Activated CD4-positive, alpha-beta T cell treated with anti-CD3 and anti-CD28 coated beads for 36 hours (primary cell): ENCODE data around the gene ABCC3. TPM values are rescaled to one million over a fixed set of nuclear protein-coding genes. Genes with fewer than 3 reads are reported as not detected.

ENCODE experiments used
- ATAC-seq: fragments of 200-7000 bp; cut with Tn5 transposase; one replicate; pipeline ENCODE4 v1.10.0; 2021; ENCODE audit warnings: mild to moderate bottlenecking, moderate library complexity
- CTCF ChIA-PET: fragments of 350-600 bp; sonication (Branson Sonifier 250); formaldehyde crosslinking; loops from one replicate; lab custom pipeline; 2021; ENCODE audit warnings: antibody characterized with exemption; lab: Charles Lee
- POLR2A ChIA-PET: fragments of 350-600 bp; sonication (Branson Sonifier 250); formaldehyde crosslinking; loops from one replicate; lab custom pipeline; 2021; ENCODE audit warnings: antibody characterized with exemption, inconsistent platforms; lab: Charles Lee
- DNase-seq: peaks from one replicate; pipeline ENCODE4 v3.0.0-alpha.2; 2020
- H3K27ac Mint-ChIP-seq: one replicate; pipeline ENCODE4 v1.8.0; 2021; ENCODE audit warnings: mixed read lengths
- H3K27me3 Mint-ChIP-seq: one replicate; pipeline ENCODE4 v1.8.0; 2021; ENCODE audit warnings: mixed read lengths
- H3K36me3 Mint-ChIP-seq: one replicate; pipeline ENCODE4 v1.8.0; 2021; ENCODE audit warnings: low read depth, mixed read lengths
- H3K4me1 Mint-ChIP-seq: one replicate; pipeline ENCODE4 v1.8.0; 2021; ENCODE audit warnings: mixed read lengths
- H3K4me3 Mint-ChIP-seq: one replicate; pipeline ENCODE4 v1.8.0; 2021; ENCODE audit warnings: mild to moderate bottlenecking, moderate library complexity, mixed read lengths
- H3K9me3 Mint-ChIP-seq: one replicate; pipeline ENCODE4 v1.8.0; 2021; ENCODE audit warnings: low read depth, mixed read lengths
- intact Hi-C, 2 experiments: fragments of 100-400 bp; cut with DNase I in 1 of 2; cut with micrococcal nuclease in 1 of 2; formaldehyde crosslinking; loops; one replicate each; pipeline versions ENCODE4 v1.14.2 to v1.15.1; 2022 to 2024; cut with DNase I, micrococcal nuclease
- total RNA-seq, 2 experiments: library from RNA; stranded (reverse); gene quantifications; one replicate each; pipeline ENCODE4 v1.2.3, GENCODE V29; 2021

ABCC3 gene
- total RNA-seq, 2 experiments from 2014 or later: not detected

DNA sequence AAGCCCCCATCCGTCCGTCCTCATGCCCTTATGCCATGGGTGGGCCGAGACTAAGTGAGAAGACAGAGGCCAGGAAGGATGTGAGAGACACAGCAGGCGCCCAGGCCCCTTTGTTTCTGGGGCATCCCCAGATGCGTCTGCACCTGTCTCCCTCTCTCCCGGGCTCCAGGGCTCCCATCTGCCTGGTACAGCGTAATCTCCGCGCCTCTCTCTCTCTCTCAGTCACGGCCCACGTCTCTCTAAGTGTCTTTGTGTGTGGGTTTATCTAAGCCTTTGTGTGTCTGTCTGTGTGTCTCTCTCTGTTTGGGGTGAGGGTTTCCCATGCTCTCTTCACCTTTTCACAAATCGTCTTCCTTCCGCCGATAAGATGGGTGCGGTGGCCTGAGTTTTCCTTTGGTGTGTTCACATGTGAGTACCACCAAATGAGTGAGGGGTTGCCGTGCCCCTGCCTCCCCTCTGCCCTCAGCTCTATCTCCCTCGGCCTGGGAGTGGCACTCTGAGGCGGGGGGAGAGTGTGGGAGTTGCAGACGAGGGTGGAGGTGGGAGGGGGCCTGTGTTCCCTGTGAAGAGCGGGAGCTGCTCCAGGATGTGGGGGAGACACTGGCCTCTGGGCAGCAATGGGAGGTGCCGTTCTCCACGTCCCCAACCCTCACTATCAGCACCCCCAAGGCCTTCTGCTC, 25.8 kb upstream of the ABCC3 start:
- CTCF ChIA-PET: interaction anchor here (1.0 kb wide), 1 partner anchor 10 kb away, joined by 3 read pairs; no protein-coding TSS in a partner anchor
- intact Hi-C loops: no loop called here
- peaks cover 5% of the 10 kb centered on the region for H3K27me3 Mint-ChIP-seq
- H3K9me3 Mint-ChIP-seq: no peaks in the 10 kb centered on the region
- DNase-seq (no peak), ATAC-seq (no peak)
- no peak overlapping the region for H3K4me3 Mint-ChIP-seq
- POLR2A ChIA-PET: no interaction called here
- no peak overlapping the region for H3K27ac Mint-ChIP-seq
- no peaks in the 10 kb centered on the region for H3K36me3 Mint-ChIP-seq
- no peaks in the 10 kb centered on the region for H3K4me1 Mint-ChIP-seq

DNA sequence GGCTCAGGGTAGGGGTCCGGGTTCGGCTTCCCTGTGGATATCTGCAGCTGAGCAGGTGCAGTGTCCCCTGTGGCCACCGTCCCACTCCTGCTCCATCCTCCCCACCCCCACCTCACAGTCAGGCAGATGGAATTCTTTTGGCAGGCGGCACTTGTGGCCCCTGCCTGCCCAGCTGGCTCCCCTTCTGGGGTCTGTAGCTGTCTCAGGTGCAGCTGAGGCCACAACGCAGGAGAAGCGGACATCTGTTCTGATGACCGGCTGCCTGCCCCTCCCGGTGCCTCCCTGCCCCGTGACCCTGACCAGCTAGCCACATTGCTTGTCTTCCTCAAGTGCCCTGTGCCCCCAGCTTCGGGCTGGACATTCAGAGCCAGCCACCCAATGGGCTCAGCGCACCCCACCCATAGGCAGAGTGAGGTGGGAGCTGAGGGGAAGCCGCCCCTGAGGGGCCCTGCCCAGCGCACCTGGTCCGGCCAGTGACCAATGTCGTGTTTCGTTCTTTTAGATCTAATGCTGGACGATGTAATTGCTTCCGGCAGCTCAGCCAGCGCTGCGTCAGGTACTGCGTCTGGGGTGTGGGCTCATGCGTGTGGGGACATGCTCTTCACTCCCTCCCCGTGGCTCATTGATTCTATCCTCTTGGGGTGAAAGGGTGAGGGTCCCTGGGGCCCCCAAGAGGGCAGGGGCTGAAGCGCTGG, 25.2 kb upstream of the ABCC3 start:
- ATAC-seq (no peak), DNase-seq (no peak)
- no peak overlapping the region for H3K27ac Mint-ChIP-seq
- peaks cover 4% of the 10 kb centered on the region for H3K27me3 Mint-ChIP-seq
- intact Hi-C loops: no loop called here
- ChIA-PET POLR2A (no interaction called here), CTCF (interaction anchor here (1.0 kb wide), 1 partner anchor 9 kb away, joined by 3 read pairs; no protein-coding TSS in a partner anchor)
- no peak overlapping the region for H3K4me3 Mint-ChIP-seq
- no peaks in the 10 kb centered on the region for H3K9me3 Mint-ChIP-seq
- no peaks in the 10 kb centered on the region for H3K4me1 Mint-ChIP-seq
- H3K36me3 Mint-ChIP-seq: no peaks in the 10 kb centered on the region

DNA sequence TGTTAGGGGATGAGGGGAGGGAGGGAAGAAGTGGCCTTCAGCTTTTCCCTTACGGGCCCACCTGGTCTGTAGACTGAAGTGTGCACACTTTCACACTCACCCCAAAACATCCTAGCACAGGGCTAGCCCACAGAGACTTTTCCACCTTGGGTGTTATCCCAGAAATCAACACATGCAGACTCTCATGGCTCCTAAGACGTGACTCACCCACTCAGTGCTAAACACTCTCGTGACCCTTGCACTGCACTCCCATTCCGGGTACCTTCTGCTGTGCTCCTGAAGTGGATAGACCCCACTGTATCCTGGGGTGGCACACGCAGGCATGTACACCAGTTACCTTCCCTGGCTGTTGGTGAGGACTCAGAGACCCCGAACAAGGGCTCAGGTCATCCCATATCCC, 23.0 kb upstream of the ABCC3 start:
- ChIA-PET POLR2A (interaction anchor here (0.6 kb wide), 1 partner anchor 51 kb away, joined by 3 read pairs; no protein-coding TSS in a partner anchor), CTCF (interaction anchor here (1.1 kb wide), 1 partner anchor 16 kb away, joined by 3 read pairs; no protein-coding TSS in a partner anchor)
- no peaks in the 10 kb centered on the region for H3K4me1 Mint-ChIP-seq
- DNase-seq (no peak), ATAC-seq (no peak)
- no peak overlapping the region for H3K4me3 Mint-ChIP-seq
- H3K27me3 Mint-ChIP-seq: no peaks in the 10 kb centered on the region
- H3K9me3 Mint-ChIP-seq: no peaks in the 10 kb centered on the region
- intact Hi-C loops: no loop called here
- H3K27ac Mint-ChIP-seq: no peak overlapping the region
- no peaks in the 10 kb centered on the region for H3K36me3 Mint-ChIP-seq

DNA sequence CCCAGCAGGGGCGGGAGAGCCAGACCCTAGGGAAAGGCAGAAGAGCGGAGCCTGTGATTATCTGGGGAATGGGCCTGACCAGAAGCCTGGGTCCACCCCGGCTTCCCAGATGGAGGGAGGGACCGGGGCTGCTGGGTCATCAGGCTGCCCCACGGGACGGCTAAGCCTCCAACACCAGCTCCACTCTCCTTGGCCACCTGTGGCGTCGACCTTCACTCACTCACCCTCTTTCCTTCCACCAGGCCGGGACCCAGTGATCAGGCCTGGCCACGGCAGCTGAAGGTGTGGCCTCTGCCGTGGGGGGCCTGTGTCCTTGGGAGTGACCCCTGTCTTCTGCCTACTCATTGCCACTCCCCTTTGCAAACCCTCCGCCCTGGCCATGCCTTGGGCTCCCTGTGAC, 22.4 kb upstream of the ABCC3 start:
- intact Hi-C loops: no loop called here
- H3K9me3 Mint-ChIP-seq: no peaks in the 10 kb centered on the region
- POLR2A ChIA-PET: no interaction called here
- CTCF ChIA-PET: no interaction called here
- H3K27ac Mint-ChIP-seq: no peak overlapping the region
- H3K36me3 Mint-ChIP-seq: no peaks in the 10 kb centered on the region
- no peak overlapping the region for H3K4me3 Mint-ChIP-seq
- no peak for ATAC-seq
- DNase-seq: no peak
- H3K4me1 Mint-ChIP-seq: no peaks in the 10 kb centered on the region
- H3K27me3 Mint-ChIP-seq: no peaks in the 10 kb centered on the region

DNA sequence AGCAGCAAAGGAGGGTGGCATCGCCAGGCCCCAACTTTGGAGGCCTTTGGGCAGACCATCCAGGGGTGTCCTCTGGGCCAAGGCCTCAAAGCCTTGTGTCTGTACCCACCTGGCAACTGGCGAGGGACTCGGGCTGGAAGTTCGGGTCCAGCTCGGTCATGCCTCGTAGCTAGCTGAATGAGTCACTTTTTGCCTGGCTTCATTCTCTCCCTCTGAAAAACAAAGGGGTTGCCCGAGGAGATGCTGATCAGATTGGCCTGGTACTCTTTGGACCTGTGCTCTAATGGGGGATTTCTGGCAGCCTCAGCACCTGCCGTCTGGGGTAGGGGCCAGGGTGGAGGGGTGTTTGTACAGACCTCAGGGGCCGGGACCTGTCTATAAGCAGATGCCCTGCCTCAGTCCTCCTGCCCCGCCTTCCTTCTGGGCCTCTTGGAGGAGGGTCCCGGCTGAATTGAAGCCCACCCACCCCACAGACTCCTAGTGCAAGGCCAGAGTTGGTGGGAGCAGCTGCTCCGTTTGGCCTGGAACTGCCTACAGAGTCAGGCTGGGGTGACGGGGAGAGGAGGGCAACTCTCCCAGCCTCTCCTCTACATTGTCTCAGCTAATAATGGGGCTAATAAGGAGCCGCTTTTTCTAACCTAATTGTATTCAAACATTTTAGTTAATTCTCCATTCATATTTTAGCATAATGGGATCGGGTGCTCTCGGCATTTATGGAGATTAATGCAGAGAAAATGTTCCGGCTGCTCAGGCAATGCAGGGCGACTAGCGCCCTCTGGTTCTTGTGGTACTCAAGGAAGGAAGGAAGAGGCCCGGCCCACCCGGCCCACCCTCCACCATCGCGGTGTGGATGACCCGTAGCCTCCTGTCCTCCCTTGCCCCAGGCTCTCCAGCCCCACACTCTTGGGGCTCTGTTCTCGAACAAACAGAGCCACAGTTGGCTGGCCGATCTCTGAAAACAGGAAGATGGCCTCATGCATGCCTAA, 21.4 kb upstream of the ABCC3 start:
- CTCF ChIA-PET: interaction anchor here (0.9 to 1.2 kb wide), 2 partner anchors 13 to 14 kb away, joined by 3 to 4 read pairs; no protein-coding TSS in a partner anchor
- no peak overlapping the region for H3K4me3 Mint-ChIP-seq
- ATAC-seq (no peak), DNase-seq (no peak)
- H3K27ac Mint-ChIP-seq: no peak overlapping the region
- H3K27me3 Mint-ChIP-seq: no peaks in the 10 kb centered on the region
- POLR2A ChIA-PET: no interaction called here
- H3K36me3 Mint-ChIP-seq: no peaks in the 10 kb centered on the region
- no peaks in the 10 kb centered on the region for H3K4me1 Mint-ChIP-seq
- H3K9me3 Mint-ChIP-seq: no peaks in the 10 kb centered on the region
- intact Hi-C loops: no loop called here

DNA sequence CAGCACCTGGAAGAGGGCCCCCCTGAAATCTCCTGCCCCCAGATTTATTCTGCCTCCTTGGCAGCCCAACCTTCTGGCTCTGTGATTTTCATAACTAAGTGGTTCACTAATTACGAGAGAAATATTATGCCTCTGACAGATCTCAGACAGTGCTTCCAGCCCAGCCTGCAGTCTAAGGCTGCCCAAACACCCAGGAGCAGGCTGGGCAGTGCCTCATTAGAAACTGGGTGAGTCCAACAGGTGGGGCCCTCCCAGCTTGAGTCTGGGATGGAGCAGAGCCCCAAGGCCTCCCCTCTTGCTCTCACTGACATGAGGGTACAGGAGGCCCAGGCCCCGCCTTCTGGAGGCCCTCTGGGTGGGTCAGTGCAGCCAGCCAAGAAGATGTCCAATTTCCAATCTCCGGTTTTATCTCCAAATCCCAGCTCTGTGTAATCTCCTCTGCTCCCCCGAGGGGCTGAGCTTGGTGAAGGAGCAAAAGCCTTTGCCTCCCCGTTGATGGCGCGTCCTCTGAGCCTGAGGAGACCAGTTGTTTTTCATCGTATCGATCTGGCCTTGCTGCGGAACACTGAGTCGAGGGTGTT, 20.1 kb upstream of the ABCC3 start:
- CTCF ChIA-PET: no interaction called here
- no peaks in the 10 kb centered on the region for H3K4me1 Mint-ChIP-seq
- DNase-seq (no peak), ATAC-seq (no peak)
- H3K9me3 Mint-ChIP-seq: no peaks in the 10 kb centered on the region
- no peaks in the 10 kb centered on the region for H3K36me3 Mint-ChIP-seq
- no peak overlapping the region for H3K4me3 Mint-ChIP-seq
- intact Hi-C loops: no loop called here
- H3K27me3 Mint-ChIP-seq: no peaks in the 10 kb centered on the region
- POLR2A ChIA-PET: no interaction called here
- no peak overlapping the region for H3K27ac Mint-ChIP-seq

DNA sequence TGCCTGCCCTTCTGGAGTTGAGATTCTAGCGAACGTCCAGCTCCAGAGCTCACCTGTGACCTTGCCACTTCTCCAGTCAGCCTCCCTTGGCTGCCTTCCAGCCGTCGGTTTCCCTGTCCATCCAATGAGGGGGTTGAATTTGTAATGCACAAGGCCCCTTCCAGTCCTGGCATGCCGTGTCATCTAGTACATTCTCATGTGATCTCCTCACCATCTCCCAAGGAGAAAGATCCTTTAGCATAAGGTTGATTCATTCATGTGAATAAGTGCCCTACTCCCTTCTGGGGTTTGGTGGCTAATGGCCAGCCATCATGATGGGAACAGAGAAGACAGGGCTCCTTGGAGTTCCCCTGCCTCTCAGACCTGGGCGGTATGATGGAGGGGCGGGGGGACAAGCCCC, 18.9 kb upstream of the ABCC3 start:
- H3K27me3 Mint-ChIP-seq: no peaks in the 10 kb centered on the region
- intact Hi-C loops: no loop called here
- H3K4me1 Mint-ChIP-seq: no peaks in the 10 kb centered on the region
- no peaks in the 10 kb centered on the region for H3K9me3 Mint-ChIP-seq
- ChIA-PET CTCF (interaction anchor here (1.2 kb wide), 1 partner anchor 9 kb away, joined by 3 read pairs; no protein-coding TSS in a partner anchor), POLR2A (no interaction called here)
- H3K36me3 Mint-ChIP-seq: no peaks in the 10 kb centered on the region
- no peak overlapping the region for H3K27ac Mint-ChIP-seq
- no peak overlapping the region for H3K4me3 Mint-ChIP-seq
- no peak for DNase-seq
- no peak for ATAC-seq

DNA sequence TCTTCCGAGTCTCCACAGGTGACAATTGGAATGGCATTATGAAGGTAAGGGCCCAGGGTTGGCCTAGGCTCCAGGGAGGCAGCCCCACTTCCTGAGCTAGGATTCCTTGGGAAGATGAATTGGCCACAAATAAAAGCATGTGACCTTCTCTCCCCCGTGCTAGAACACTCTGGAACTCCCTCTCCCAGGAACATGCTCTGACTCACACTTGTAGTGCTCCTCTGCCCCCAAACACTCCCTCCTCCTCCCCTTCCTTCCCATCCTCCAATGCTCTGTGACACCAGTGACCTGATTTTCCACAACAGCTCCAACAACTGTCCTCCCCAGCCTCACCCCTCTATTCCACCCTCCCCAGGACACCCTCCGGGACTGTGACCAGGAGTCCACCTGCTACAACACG, 16.4 kb upstream of the ABCC3 start:
- CTCF ChIA-PET: interaction anchor here (0.8 to 1.7 kb wide), 2 partner anchors 9 to 12 kb away, joined by 3 to 5 read pairs; no protein-coding TSS in a partner anchor
- DNase-seq (no peak), ATAC-seq (no peak)
- H3K27ac Mint-ChIP-seq: no peak overlapping the region
- H3K27me3 Mint-ChIP-seq: no peaks in the 10 kb centered on the region
- H3K4me1 Mint-ChIP-seq: no peaks in the 10 kb centered on the region
- no peak overlapping the region for H3K4me3 Mint-ChIP-seq
- H3K9me3 Mint-ChIP-seq: no peaks in the 10 kb centered on the region
- POLR2A ChIA-PET: no interaction called here
- intact Hi-C loops: no loop called here
- H3K36me3 Mint-ChIP-seq: no peaks in the 10 kb centered on the region

DNA sequence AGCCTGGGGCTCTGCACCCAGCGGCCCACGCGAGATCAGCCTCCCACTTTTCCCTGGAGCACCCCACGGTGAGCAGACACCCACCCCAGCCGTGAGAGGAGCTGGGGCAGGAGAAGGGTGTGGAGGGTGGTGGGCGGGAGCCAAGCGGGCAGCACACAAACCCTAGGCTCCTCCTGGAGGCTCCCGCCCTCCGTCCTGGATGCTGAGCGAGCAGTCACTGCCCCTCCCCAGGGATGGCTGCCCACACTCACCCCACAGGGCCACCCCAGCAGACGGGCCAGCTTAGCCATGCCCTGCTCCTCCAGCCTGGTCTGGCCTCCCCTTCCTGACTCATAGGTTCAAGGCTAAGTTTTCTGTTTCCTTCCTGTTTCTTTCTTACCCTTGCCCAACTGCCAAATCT, 15.7 kb upstream of the ABCC3 start:
- ChIA-PET CTCF (interaction anchor here (0.8 kb wide), 1 partner anchor 10 kb away, joined by 3 read pairs; no protein-coding TSS in a partner anchor), POLR2A (no interaction called here)
- Mint-ChIP-seq H3K9me3 (no peaks in the 10 kb centered on the region), H3K4me3 (no peak overlapping the region), H3K27me3 (no peaks in the 10 kb centered on the region), H3K36me3 (no peaks in the 10 kb centered on the region), H3K27ac (no peak overlapping the region), H3K4me1 (no peaks in the 10 kb centered on the region)
- ATAC-seq (no peak), DNase-seq (no peak)
- intact Hi-C loops: no loop called here

DNA sequence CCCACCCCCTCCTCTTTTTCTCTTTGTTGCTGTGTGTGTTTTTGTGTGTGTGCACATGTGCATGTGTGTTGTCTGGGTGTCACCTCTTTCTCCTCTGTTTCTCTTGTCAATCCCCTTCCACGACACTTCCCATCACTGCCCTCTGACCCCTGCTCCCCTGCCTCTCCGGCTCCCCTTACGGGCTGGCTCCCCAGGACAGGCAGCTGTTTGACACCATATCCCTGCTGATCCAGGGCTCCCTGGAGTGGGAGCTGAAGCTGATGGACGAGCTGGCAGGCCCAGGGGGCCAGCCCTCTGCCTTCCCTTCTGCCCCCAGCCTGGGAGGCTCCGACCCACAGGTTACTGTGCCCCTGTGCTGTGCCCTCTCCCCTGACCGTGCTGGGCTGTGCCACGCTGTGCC, 15.2 kb upstream of the ABCC3 start:
- no peaks in the 10 kb centered on the region for H3K36me3 Mint-ChIP-seq
- H3K9me3 Mint-ChIP-seq: no peaks in the 10 kb centered on the region
- ChIA-PET CTCF (no interaction called here), POLR2A (interaction anchor here (0.6 kb wide), 1 partner anchor 153 kb away, joined by 5 read pairs; no protein-coding TSS in a partner anchor)
- no peaks in the 10 kb centered on the region for H3K27me3 Mint-ChIP-seq
- H3K4me3 Mint-ChIP-seq: no peak overlapping the region
- DNase-seq (no peak), ATAC-seq (no peak)
- no peaks in the 10 kb centered on the region for H3K4me1 Mint-ChIP-seq
- no peak overlapping the region for H3K27ac Mint-ChIP-seq
- intact Hi-C loops: no loop called here

DNA sequence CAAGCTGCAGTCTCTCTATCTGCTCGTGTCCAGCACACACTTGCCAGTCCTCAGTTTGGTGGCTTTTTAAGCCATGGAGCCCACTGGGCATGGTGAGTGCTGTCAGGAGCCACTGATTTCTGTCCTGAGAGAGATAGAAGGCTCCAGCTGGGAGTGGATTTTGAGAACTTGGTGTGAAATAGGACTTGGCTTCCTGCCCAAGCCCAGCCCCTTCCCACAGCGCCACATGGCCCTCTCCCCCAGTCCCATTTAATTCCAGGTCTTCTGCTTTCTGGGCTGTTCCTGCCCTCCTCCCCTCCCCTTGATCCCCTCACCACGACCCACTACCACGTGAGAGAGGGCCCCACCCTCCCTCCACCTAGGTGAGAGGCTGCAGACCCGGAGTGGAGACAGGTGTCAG, 14.4 kb upstream of the ABCC3 start:
- Mint-ChIP-seq H3K27ac (no peak overlapping the region), H3K27me3 (peaks cover 2% of the 10 kb centered on the region), H3K9me3 (no peaks in the 10 kb centered on the region), H3K4me3 (no peak overlapping the region), H3K36me3 (no peaks in the 10 kb centered on the region), H3K4me1 (no peaks in the 10 kb centered on the region)
- ChIA-PET CTCF (interaction anchor here (0.7 to 0.8 kb wide), 2 partner anchors 75 to 138 kb away, joined by 3 read pairs; no protein-coding TSS in a partner anchor), POLR2A (no interaction called here)
- ATAC-seq: no peak
- DNase-seq: no peak
- intact Hi-C loops: no loop called here
